Measurements from ENCODE around the gene IDH3G.

Gene IDH3G

DNA sequence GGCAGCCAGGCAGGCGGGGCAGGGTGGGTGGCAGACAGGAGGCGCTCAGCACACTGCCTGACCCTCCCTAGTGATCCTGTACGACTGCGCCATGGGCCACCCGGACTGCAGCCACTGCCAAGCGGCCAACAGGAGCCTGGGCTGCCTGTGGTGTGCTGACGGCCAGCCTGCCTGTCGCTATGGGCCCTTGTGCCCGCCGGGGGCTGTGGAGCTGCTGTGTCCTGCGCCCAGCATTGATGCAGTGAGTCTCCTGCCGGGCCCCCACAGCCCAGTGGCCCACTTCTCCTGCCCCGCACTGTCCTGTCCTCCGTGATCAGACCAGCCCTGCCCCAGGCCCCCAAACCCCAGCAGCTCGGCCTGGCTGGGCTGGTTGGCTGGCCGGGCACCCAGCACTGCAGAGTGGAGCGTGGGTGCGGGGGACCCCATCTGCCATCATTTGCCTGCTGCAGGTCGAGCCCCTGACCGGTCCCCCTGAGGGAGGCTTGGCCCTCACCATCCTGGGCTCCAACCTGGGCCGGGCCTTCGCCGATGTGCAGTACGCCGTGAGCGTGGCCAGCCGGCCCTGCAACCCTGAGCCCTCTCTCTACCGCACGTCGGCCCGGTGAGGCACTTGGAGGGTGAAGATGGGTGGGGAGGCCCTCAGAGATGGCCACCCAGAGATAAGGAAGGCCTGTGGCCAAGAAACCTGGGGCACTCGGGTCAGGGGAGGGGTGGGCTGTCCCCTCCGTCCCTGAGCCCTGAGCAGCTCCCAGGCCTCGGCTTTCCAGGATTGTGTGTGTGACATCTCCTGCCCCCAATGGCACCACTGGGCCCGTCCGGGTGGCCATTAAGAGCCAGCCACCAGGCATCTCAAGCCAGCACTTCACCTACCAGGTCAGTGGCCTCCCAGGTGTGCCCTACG is 22.5 kb downstream of the IDH3G start:
- Histone ChIP-seq H2BK12ac (ENCODE audit: low read length in 2 of 2) (no peak overlapping the region), H2BK5ac (ENCODE audit: low read depth, low read length, poor library complexity, severe bottlenecking) (no peak overlapping the region), H4K91ac (ENCODE audit: low read length) (no peak overlapping the region), H3K27me3 (ENCODE audit: control insufficient read depth in 1 of 2, insufficient read depth in 1 of 2, low read length in 2 of 2) (no peaks in the 10 kb centered on the region), H3K79me1 (replicated peaks; ENCODE audit: low read length, poor library complexity, severe bottlenecking) (peaks cover 2% of the 10 kb centered on the region), H3K23ac (ENCODE audit: low read length in 2 of 2) (no peak overlapping the region), H3K27ac (ENCODE audit: low read length, poor library complexity, severe bottlenecking) (no peak overlapping the region), H2BK120ac (ENCODE audit: low read depth, low read length) (no peak overlapping the region), H2AK5ac (ENCODE audit: low read length, severe bottlenecking) (no peak overlapping the region), H3K4me3 (ENCODE audit: insufficient read depth in 1 of 2, low read depth in 1 of 2, low read length in 2 of 2) (no peak overlapping the region), H3K36me3 (ENCODE audit: control insufficient read depth in 1 of 2, insufficient read depth in 2 of 2, low read depth in 1 of 2, low read length in 2 of 2) (peaks cover 6 to 96% of the 10 kb centered on the region in 2 experiments), H3K4me1 (ENCODE audit: control insufficient read depth, insufficient read depth, low read depth, low read length) (peaks cover 7% of the 10 kb centered on the region), H4K8ac (ENCODE audit: low read length) (no peak overlapping the region), H3K4me2 (ENCODE audit: low read length, poor library complexity, severe bottlenecking) (no peak overlapping the region), H3K4ac (ENCODE audit: low read depth in 1 of 2, low read length in 2 of 2) (no peak overlapping the region), H3K9me3 (ENCODE audit: control insufficient read depth, low read length) (no peaks in the 10 kb centered on the region), H2AFZ (ENCODE audit: low read depth, low read length) (no peak overlapping the region), H3K14ac (ENCODE audit: low read length in 2 of 2) (no peak overlapping the region), H3K9ac (ENCODE audit: low read length) (no peak overlapping the region), H3K18ac (ENCODE audit: low read depth in 1 of 2, low read length in 2 of 2) (peak overlapping the region in 1 of 2 experiments; percentile 0), H2BK15ac (ENCODE audit: low read depth, poor library complexity, severe bottlenecking) (no peak overlapping the region)
- 88% methylated on average over 17 of the region's 37 CpGs for WGBS
- DNase-seq, result no peak

DNA sequence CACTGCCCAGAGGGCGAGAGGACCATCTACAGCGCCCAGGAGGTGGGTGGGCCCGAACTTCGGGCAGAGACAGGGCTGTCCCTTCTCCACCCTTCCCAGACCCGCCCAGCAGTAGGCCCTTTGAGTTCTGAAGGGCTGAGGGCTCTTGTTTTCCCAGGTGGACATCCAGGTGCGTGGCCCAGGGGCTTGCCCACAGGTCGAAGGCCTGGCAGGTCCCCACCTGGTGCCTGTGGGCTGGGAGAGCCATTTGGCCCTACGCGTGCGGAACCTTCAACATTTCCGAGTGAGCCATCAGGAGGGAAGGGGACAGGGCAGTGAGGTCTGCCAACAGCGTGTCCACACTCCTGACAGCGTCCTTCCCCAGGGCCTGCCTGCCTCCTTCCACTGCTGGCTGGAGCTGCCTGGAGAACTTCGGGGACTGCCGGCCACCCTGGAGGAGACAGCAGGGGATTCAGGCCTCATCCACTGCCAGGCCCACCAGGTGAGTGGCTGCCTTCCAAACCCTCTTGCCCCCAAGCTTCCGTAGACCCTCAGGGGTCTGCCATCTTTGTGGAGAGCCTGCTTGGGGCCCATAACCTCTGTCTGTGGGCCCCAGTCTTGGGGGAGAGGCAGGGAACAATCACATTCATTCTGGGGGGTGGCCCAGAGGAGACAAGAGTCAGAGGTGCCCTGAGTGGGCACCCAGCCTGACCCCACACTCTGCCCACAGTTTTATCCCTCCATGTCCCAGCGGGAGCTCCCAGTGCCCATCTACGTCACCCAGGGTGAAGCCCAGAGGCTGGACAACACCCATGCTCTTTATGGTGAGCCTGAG is 23.4 kb downstream of the IDH3G start:
- peaks cover 2% of the 10 kb centered on the region for H3K79me1 ChIP-seq (replicated peaks; ENCODE audit: low read length, poor library complexity, severe bottlenecking)
- H4K91ac ChIP-seq (ENCODE audit: low read length), result no peak overlapping the region
- H3K4me3 ChIP-seq (ENCODE audit: insufficient read depth in 1 of 2, low read depth in 1 of 2, low read length in 2 of 2), result no peak overlapping the region
- DNase-seq, result no peak
- H3K36me3 ChIP-seq (ENCODE audit: control insufficient read depth in 1 of 2, insufficient read depth in 2 of 2, low read depth in 1 of 2, low read length in 2 of 2), result peaks cover 6 to 90% of the 10 kb centered on the region in 2 experiments
- no peak overlapping the region for H2BK120ac ChIP-seq (ENCODE audit: low read depth, low read length)
- H3K23ac ChIP-seq (ENCODE audit: low read length in 2 of 2), result no peak overlapping the region
- no peak overlapping the region for H2AFZ ChIP-seq (ENCODE audit: low read depth, low read length)
- H3K27ac ChIP-seq (ENCODE audit: low read length, poor library complexity, severe bottlenecking), result no peak overlapping the region
- no peaks in the 10 kb centered on the region for H3K27me3 ChIP-seq (ENCODE audit: control insufficient read depth in 1 of 2, insufficient read depth in 1 of 2, low read length in 2 of 2)
- no peak overlapping the region for H3K9ac ChIP-seq (ENCODE audit: low read length)
- no peaks in the 10 kb centered on the region for H3K9me3 ChIP-seq (ENCODE audit: control insufficient read depth, low read length)
- peaks cover 13% of the 10 kb centered on the region for H3K4me1 ChIP-seq (ENCODE audit: control insufficient read depth, insufficient read depth, low read depth, low read length)
- H3K18ac ChIP-seq (ENCODE audit: low read depth in 1 of 2, low read length in 2 of 2), result no peak overlapping the region
- no peak overlapping the region for H2BK15ac ChIP-seq (ENCODE audit: low read depth, poor library complexity, severe bottlenecking)
- H2BK12ac ChIP-seq (ENCODE audit: low read length in 2 of 2), result no peak overlapping the region
- H3K14ac ChIP-seq (ENCODE audit: low read length in 2 of 2), result no peak overlapping the region
- H3K4ac ChIP-seq (ENCODE audit: low read depth in 1 of 2, low read length in 2 of 2), result no peak overlapping the region
- H3K4me2 ChIP-seq (ENCODE audit: low read length, poor library complexity, severe bottlenecking), result no peak overlapping the region
- no peak overlapping the region for H2AK5ac ChIP-seq (ENCODE audit: low read length, severe bottlenecking)
- 95% methylated on average over 7 of the region's 18 CpGs for WGBS
- no peak overlapping the region for H4K8ac ChIP-seq (ENCODE audit: low read length)
- H2BK5ac ChIP-seq (ENCODE audit: low read depth, low read length, poor library complexity, severe bottlenecking), result no peak overlapping the region

- Histone ChIP-seq H3K27ac (ENCODE audit: low read length, poor library complexity, severe bottlenecking) (no peak overlapping the region), H3K23ac (ENCODE audit: low read length in 2 of 2) (no peak overlapping the region), H2BK5ac (ENCODE audit: low read depth, low read length, poor library complexity, severe bottlenecking) (no peak overlapping the region), H3K4me1 (ENCODE audit: control insufficient read depth, insufficient read depth, low read depth, low read length) (peaks cover 20% of the 10 kb centered on the region), H3K4me2 (ENCODE audit: low read length, poor library complexity, severe bottlenecking) (no peak overlapping the region), H3K14ac (ENCODE audit: low read length in 2 of 2) (no peak overlapping the region), H3K4me3 (ENCODE audit: insufficient read depth in 1 of 2, low read depth in 1 of 2, low read length in 2 of 2) (no peak overlapping the region), H3K27me3 (ENCODE audit: control insufficient read depth in 1 of 2, insufficient read depth in 1 of 2, low read length in 2 of 2) (no peaks in the 10 kb centered on the region), H4K91ac (ENCODE audit: low read length) (no peak overlapping the region), H2BK12ac (ENCODE audit: low read length in 2 of 2) (no peak overlapping the region), H3K79me1 (replicated peaks; ENCODE audit: low read length, poor library complexity, severe bottlenecking) (peaks cover 3% of the 10 kb centered on the region), H3K18ac (ENCODE audit: low read depth in 1 of 2, low read length in 2 of 2) (no peak overlapping the region), H2BK15ac (ENCODE audit: low read depth, poor library complexity, severe bottlenecking) (no peak overlapping the region), H3K36me3 (ENCODE audit: control insufficient read depth in 1 of 2, insufficient read depth in 2 of 2, low read depth in 1 of 2, low read length in 2 of 2) (peaks cover 6 to 83% of the 10 kb centered on the region in 2 experiments), H2AFZ (ENCODE audit: low read depth, low read length) (no peak overlapping the region), H3K4ac (ENCODE audit: low read depth in 1 of 2, low read length in 2 of 2) (no peak overlapping the region), H3K9ac (ENCODE audit: low read length) (no peak overlapping the region), H2BK120ac (ENCODE audit: low read depth, low read length) (no peak overlapping the region), H4K8ac (ENCODE audit: low read length) (no peak overlapping the region), H2AK5ac (ENCODE audit: low read length, severe bottlenecking) (no peak overlapping the region), H3K9me3 (ENCODE audit: control insufficient read depth, low read length) (no peaks in the 10 kb centered on the region)
- 90% methylated on average over 22 of the region's 25 CpGs for WGBS
- no peak for DNase-seq
Observed at GRCh38 chrX:153769865-153770600, 24.1 kb downstream of the IDH3G start.
